Panc1 (cell line): ENCODE data around the gene UGGT2. TPM values are rescaled to one million over a fixed set of nuclear protein-coding genes. Genes with fewer than 3 reads are reported as not detected.

ENCODE experiments used
- ATAC-seq: fragments of 200-7000 bp; cut with Tn5 transposase; 2 replicates; pipeline ENCODE4 v1.9.1; 2020; ENCODE audit warnings: mild to moderate bottlenecking, moderate library complexity
- BruUV-seq: library from RNA; stranded (reverse); fragments of 400-500 nt; replicated peaks from 2 replicates; lab custom pipeline; 2021; lab: Mats Ljungman, UMichigan
- CTCF ChIA-PET: fragments of 300-600 bp; sonication (Branson Sonifier 250); formaldehyde crosslinking; loops from one replicate; lab custom pipeline; 2022; ENCODE audit warnings: antibody characterized with exemption; lab: Charles Lee
- POLR2A ChIA-PET: fragments of 300-600 bp; sonication (Branson Sonifier 250); formaldehyde crosslinking; loops from one replicate; lab custom pipeline; 2022; ENCODE audit warnings: antibody characterized with exemption; lab: Charles Lee
- DNase-seq: peaks from one replicate; pipeline ENCODE4 v3.0.0-alpha.2; 2010; ENCODE audit warnings: low read depth, low spot score
- H3K27ac ChIP-seq: 2 replicates; pipeline ENCODE4 v1.5.1; 2011; ENCODE audit warnings: mild to moderate bottlenecking, low read length, inconsistent platforms
- H3K27me3 ChIP-seq: fragments of 200-500 bp; sonication (Bioruptor generic); 2 replicates; pipeline ENCODE4 v1.6.0; 2014; ENCODE audit warnings: low read length, inconsistent platforms; ENCODE audit not compliant: control insufficient read depth, insufficient read depth
- H3K36me3 ChIP-seq: fragments of 200-500 bp; sonication (Bioruptor generic); 2 replicates; pipeline ENCODE4 v1.5.1; 2014; ENCODE audit warnings: inconsistent platforms, mild to moderate bottlenecking, low read length, moderate library complexity; ENCODE audit not compliant: control insufficient read depth, insufficient read depth
- H3K4me1 ChIP-seq: 2 replicates; pipeline ENCODE4 v1.5.1; 2011; ENCODE audit warnings: inconsistent platforms, mild to moderate bottlenecking, low read length, moderate library complexity; ENCODE audit not compliant: control insufficient read depth, insufficient read depth
- H3K4me3 ChIP-seq, 2 experiments: 2 replicates each; pipeline ENCODE4 v1.5.1; 2011 to 2012; ENCODE audit warnings: low read depth in 2 of 2, low read length in 2 of 2, mild to moderate bottlenecking in 2 of 2, inconsistent platforms in 1 of 2, moderate library complexity in 1 of 2
- H3K9me3 ChIP-seq: fragments of 200-500 bp; sonication (Bioruptor generic); 2 replicates; pipeline ENCODE4 v1.5.1; 2014; ENCODE audit warnings: low read depth, mild to moderate bottlenecking, inconsistent platforms, low read length, moderate library complexity; ENCODE audit not compliant: control insufficient read depth, insufficient read depth
- POLR2AphosphoS5 ChIP-seq: IDR thresholded peaks from 2 replicates; pipeline ENCODE4 v1.6.1; 2012; ENCODE audit warnings: mild to moderate bottlenecking, low read depth, low read length, moderate library complexity
- REST ChIP-seq, 2 experiments: IDR thresholded peaks; 2 replicates each; pipeline ENCODE4 v1.6.1; 2011 to 2012; ENCODE audit warnings: low read depth in 2 of 2, control low read depth in 1 of 2, low read length in 1 of 2, mild to moderate bottlenecking in 1 of 2, moderate library complexity in 1 of 2; ENCODE audit not compliant: insufficient read depth in 1 of 2
- SIN3A ChIP-seq: IDR thresholded peaks from 2 replicates; pipeline ENCODE4 v1.6.1; 2012; ENCODE audit warnings: low read depth, mild to moderate bottlenecking, low read length, moderate library complexity, borderline replicate concordance; ENCODE audit not compliant: insufficient read depth
- TCF7L2 ChIP-seq: IDR thresholded peaks from 2 replicates; pipeline ENCODE4 v1.6.1; 2011; ENCODE audit warnings: mild to moderate bottlenecking, low read depth, low read length, inconsistent platforms
- in situ Hi-C: cut with HindIII; loops from 2 replicates; pipeline ENCODE4 v1.10.0; 2016; ENCODE audit warnings: low sequenced_read_pairs, low pct_unique_long_range_greater_than_20kb
- intact Hi-C: fragments of 100-400 bp; cut with micrococcal nuclease; formaldehyde crosslinking; loops from one replicate; pipeline ENCODE4 v1.10.0; 2022; ENCODE audit not compliant: unreplicated experiment
- total RNA-seq: library from RNA; stranded (reverse); gene quantifications from one replicate; pipeline ENCODE4 v1.2.1, GENCODE V29; 2021; ENCODE audit not compliant: unreplicated experiment
- TF ChIP-seq, protein P1 (sequence below): fragments of 450-650 bp; IDR thresholded peaks from 2 replicates; pipeline ENCODE4 v1.5.1; 2017; ENCODE audit warnings: mild to moderate bottlenecking

Gene UGGT2
- total RNA-seq, 1 experiment from 2014 or later, result 22.9 TPM

DNA sequence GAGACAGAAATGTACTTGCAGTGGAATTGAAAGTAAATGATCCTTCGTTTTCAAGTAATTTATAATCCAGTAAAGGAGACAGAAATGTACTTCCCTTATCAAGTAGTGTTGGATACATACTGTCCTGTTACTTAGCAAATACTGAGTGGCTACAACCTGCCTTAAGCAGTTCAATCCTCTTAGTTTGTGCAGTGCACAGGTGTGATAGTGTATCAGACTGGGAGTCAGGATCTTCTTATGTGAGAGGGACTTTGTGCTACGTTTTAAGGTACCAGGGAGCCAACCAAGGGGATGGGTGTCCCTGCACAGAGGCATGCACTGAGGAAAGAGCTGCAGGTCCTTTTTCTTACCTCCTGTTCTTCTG lies 265.1 kb downstream of the UGGT2 start:
- ATAC-seq, result no peak
- POLR2A ChIA-PET, result no interaction called here
- H3K9me3 ChIP-seq, result no peaks in the 10 kb centered on the region
- intact Hi-C loops, result no loop called here
- BruUV-seq, result no TSS peak
- H3K36me3 ChIP-seq, result no peaks in the 10 kb centered on the region
- in situ Hi-C loops, result no loop called here
- CTCF ChIA-PET, result interaction anchor here (0.6 kb wide), 1 partner anchor 9 kb away, joined by 3 read pairs; no protein-coding TSS in a partner anchor
- H3K27me3 ChIP-seq, result no peaks in the 10 kb centered on the region
- no peak for DNase-seq
- H3K27ac ChIP-seq, result no peak overlapping the region
- no peak overlapping the region for H3K4me3 ChIP-seq
- H3K4me1 ChIP-seq, result no peaks in the 10 kb centered on the region
- no peak for TF ChIP-seq TCF7L2
- no peak for TF ChIP-seq REST (IDR thresholded peaks at IDR 0.05; ENCODE audit: insufficient read depth in 1 of 2, low read depth in 2 of 2, low read length in 1 of 2)
- TF ChIP-seq SIN3A, result no peak
- no peak for TF ChIP-seq POLR2AphosphoS5
- TF ChIP-seq, protein P1, sequence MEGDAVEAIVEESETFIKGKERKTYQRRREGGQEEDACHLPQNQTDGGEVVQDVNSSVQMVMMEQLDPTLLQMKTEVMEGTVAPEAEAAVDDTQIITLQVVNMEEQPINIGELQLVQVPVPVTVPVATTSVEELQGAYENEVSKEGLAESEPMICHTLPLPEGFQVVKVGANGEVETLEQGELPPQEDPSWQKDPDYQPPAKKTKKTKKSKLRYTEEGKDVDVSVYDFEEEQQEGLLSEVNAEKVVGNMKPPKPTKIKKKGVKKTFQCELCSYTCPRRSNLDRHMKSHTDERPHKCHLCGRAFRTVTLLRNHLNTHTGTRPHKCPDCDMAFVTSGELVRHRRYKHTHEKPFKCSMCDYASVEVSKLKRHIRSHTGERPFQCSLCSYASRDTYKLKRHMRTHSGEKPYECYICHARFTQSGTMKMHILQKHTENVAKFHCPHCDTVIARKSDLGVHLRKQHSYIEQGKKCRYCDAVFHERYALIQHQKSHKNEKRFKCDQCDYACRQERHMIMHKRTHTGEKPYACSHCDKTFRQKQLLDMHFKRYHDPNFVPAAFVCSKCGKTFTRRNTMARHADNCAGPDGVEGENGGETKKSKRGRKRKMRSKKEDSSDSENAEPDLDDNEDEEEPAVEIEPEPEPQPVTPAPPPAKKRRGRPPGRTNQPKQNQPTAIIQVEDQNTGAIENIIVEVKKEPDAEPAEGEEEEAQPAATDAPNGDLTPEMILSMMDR, result no peak

GRCh38 chr13:95787356-95788099 lies 265.7 kb downstream of the UGGT2 start:
- no peak for DNase-seq
- ChIA-PET CTCF (interaction anchor here (0.6 kb wide), 2 partner anchors 10 to 236 kb away, joined by 3 read pairs; no protein-coding TSS in a partner anchor), POLR2A (no interaction called here)
- Histone ChIP-seq H3K4me1 (no peaks in the 10 kb centered on the region), H3K36me3 (no peaks in the 10 kb centered on the region), H3K27ac (no peak overlapping the region), H3K9me3 (no peaks in the 10 kb centered on the region), H3K27me3 (no peaks in the 10 kb centered on the region), H3K4me3 (no peak overlapping the region)
- in situ Hi-C loops, result no loop called here
- no TSS peak for BruUV-seq
- intact Hi-C loops, result no loop called here
- no peak for TF ChIP-seq REST (IDR thresholded peaks at IDR 0.05; ENCODE audit: insufficient read depth in 1 of 2, low read depth in 2 of 2, low read length in 1 of 2)
- TF ChIP-seq POLR2AphosphoS5, result no peak
- TF ChIP-seq, protein P1, result no peak
- no peak for TF ChIP-seq TCF7L2
- TF ChIP-seq SIN3A, result no peak
- no peak for ATAC-seq
